Lower leg skin (tissue), 4 donors: ENCODE data around the gene C9orf50. TPM values are rescaled to one million over a fixed set of nuclear protein-coding genes. Genes with fewer than 3 reads are reported as not detected.

Source experiments
- DNase-seq, 2 donors: peaks; one replicate each; pipeline ENCODE4 v3.0.0-alpha.2; 2019; ENCODE audit warnings: low spot score in 2 of 2
- H3K4me3 ChIP-seq: fragments of 200-600 bp; sonication (generic); 2 replicates; pipeline ENCODE4 v1.5.1; 2017; ENCODE audit warnings: mild to moderate bottlenecking, low read depth; ENCODE audit not compliant: poor library complexity, severe bottlenecking
- CTCF ChIP-seq, 3 donors: fragments of 450-650 bp; IDR thresholded peaks; one replicate each; pipeline ENCODE4 v1.5.1; 2016; ENCODE audit warnings: antibody characterized with exemption in 3 of 3, mild to moderate bottlenecking in 3 of 3, moderate library complexity in 2 of 3
- POLR2A ChIP-seq, 2 donors: fragments of 450-650 bp; IDR thresholded peaks; one replicate each; pipeline ENCODE4 v1.6.1; 2016 to 2017; ENCODE audit warnings: antibody characterized with exemption in 2 of 2, mild to moderate bottlenecking in 1 of 2, moderate library complexity in 1 of 2
- WGBS, 2 donors: methylation state at CpG; one replicate each; pipeline ENCODE4 v1.1.5; 2018; 5-methylcytosine and 5-hydroxymethylcytosine counted together
- intact Hi-C: fragments of 100-400 bp; cut with DNase I; formaldehyde crosslinking; loops from one replicate; pipeline ENCODE4 v1.15.0; 2023; ENCODE audit warnings: low total_unique reads
- total RNA-seq, 4 donors: library from RNA; depleted of rRNA; stranded (reverse); fragments of >200 nt; gene quantifications; one replicate each; pipeline ENCODE4 v1.1.0, GENCODE V29; 2016

The C9orf50 gene
- total RNA-seq, 4 donors from 2014 or later = not detected

GRCh38 chr9:129619787-129620668, 873 bp downstream of the C9orf50 start:
- peak overlapping the region; percentile 16 for H3K4me3 ChIP-seq
- no peak for TF ChIP-seq POLR2A (IDR thresholded peaks at IDR 0.05)
- no peak for TF ChIP-seq CTCF (IDR thresholded peaks at IDR 0.05)
- intact Hi-C loops = no loop called here
- no peak for DNase-seq
- 4 to 17% methylated on average over 1 to 29 of the region's 82 CpGs for WGBS, 2 donors

GRCh38 chr9:129617167-129617566, 3.7 kb downstream of the C9orf50 start:
- DNase-seq = no peak
- intact Hi-C loops = no loop called here
- no peak overlapping the region for H3K4me3 ChIP-seq
- WGBS, 2 donors = 8 to 10% methylated on average over 1 of the region's 1 CpG
- TF ChIP-seq CTCF (IDR thresholded peaks at IDR 0.05) (no peak), POLR2A (IDR thresholded peaks at IDR 0.05) (no peak)

- WGBS, 2 donors = 72 to 81% methylated on average over 26 to 30 of the region's 31 CpGs
- DNase-seq = no peak
- no peak overlapping the region for H3K4me3 ChIP-seq
- TF ChIP-seq POLR2A (IDR thresholded peaks at IDR 0.05) = no peak
- TF ChIP-seq CTCF (IDR thresholded peaks at IDR 0.05) = no peak
- intact Hi-C loops = no loop called here
These were observed 5.3 kb downstream of the C9orf50 start for GRCh38 chr9:129615407-129616285.

- intact Hi-C loops = loop anchor here (5.0 kb wide), 1 partner anchor 478 kb away; no protein-coding TSS in a partner anchor
- WGBS, 2 donors = 77 to 81% methylated on average over 9 to 10 of the region's 10 CpGs
- TF ChIP-seq CTCF (IDR thresholded peaks at IDR 0.05) (no peak), POLR2A (IDR thresholded peaks at IDR 0.05) (no peak)
These were observed 6.0 kb downstream of the C9orf50 start for GRCh38 chr9:129614932-129615331.

GRCh38 chr9:129613520-129614175, 7.3 kb downstream of the C9orf50 start:
- intact Hi-C loops = loop anchor here (5.0 kb wide), 1 partner anchor 476 kb away; no protein-coding TSS in a partner anchor
- H3K4me3 ChIP-seq = no peak overlapping the region
- TF ChIP-seq POLR2A (IDR thresholded peaks at IDR 0.05) (no peak), CTCF (IDR thresholded peaks at IDR 0.05) (no peak)
- DNase-seq = no peak
- WGBS, 2 donors = 69 to 74% methylated on average over 19 of the region's 19 CpGs

More at GRCh38 chr9:129614932-129615331, 6.0 kb downstream of the C9orf50 start:
- DNase-seq = no peak
- no peak overlapping the region for H3K4me3 ChIP-seq
